Measurements from ENCODE around the gene FAM222A.

The FAM222A gene

GRCh38 chr12:109720152-109720856 lies 6.7 kb downstream of the FAM222A start:
- no peaks in the 10 kb centered on the region for H3K27me3 ChIP-seq (ENCODE audit: low read depth, low read length)
- no peak overlapping the region for H3K9ac ChIP-seq (ENCODE audit: low read length)
- H3K27ac ChIP-seq (ENCODE audit: low read length) = no peak overlapping the region

GRCh38 chr12:109720857-109721189 lies 7.2 kb downstream of the FAM222A start:
- no peak overlapping the region for H3K4me2 ChIP-seq (ENCODE audit: low read length)
- H3K79me2 ChIP-seq (ENCODE audit: low read length) = no peaks in the 10 kb centered on the region
- H3K4me3 ChIP-seq (ENCODE audit: low read length) = no peak overlapping the region
- no peak overlapping the region for H2AFZ ChIP-seq (ENCODE audit: low read depth, low read length)
- peaks cover 3% of the 10 kb centered on the region; the same call in 1 of the 2 replicates for H4K20me1 ChIP-seq (ENCODE audit: insufficient read depth, low read length)
- H3K4me1 ChIP-seq (ENCODE audit: low read length) = no peaks in the 10 kb centered on the region
- no peaks in the 10 kb centered on the region for H3K27me3 ChIP-seq (ENCODE audit: low read depth, low read length)
- no peak overlapping the region for H3K27ac ChIP-seq (ENCODE audit: low read length)
- no peaks in the 10 kb centered on the region for H3K9me3 ChIP-seq (ENCODE audit: insufficient read depth, low read length)
- no peaks in the 10 kb centered on the region for H3K36me3 ChIP-seq (replicated peaks; ENCODE audit: low read depth, low read length)
- TF ChIP-seq CTCF (IDR thresholded peaks at IDR 0.05; ENCODE audit: low read depth, low read length) (no peak), EZH2phosphoT487 (IDR thresholded peaks at IDR 0.05; ENCODE audit: low read depth) (no peak)
- no peak overlapping the region for H3K9ac ChIP-seq (ENCODE audit: low read length)

More at GRCh38 chr12:109720152-109720856, 6.7 kb downstream of the FAM222A start:
- Histone ChIP-seq H3K79me2 (ENCODE audit: low read length) (no peaks in the 10 kb centered on the region), H4K20me1 (ENCODE audit: insufficient read depth, low read length) (peaks cover 3% of the 10 kb centered on the region; the same call in 1 of the 2 replicates), H3K4me2 (ENCODE audit: low read length) (no peak overlapping the region), H3K9me3 (ENCODE audit: insufficient read depth, low read length) (no peaks in the 10 kb centered on the region), H3K4me1 (ENCODE audit: low read length) (no peaks in the 10 kb centered on the region), H3K4me3 (ENCODE audit: low read length) (no peak overlapping the region), H3K36me3 (replicated peaks; ENCODE audit: low read depth, low read length) (no peaks in the 10 kb centered on the region), H2AFZ (ENCODE audit: low read depth, low read length) (no peak overlapping the region)
- TF ChIP-seq EZH2phosphoT487 (IDR thresholded peaks at IDR 0.05; ENCODE audit: low read depth) (no peak), CTCF (IDR thresholded peaks at IDR 0.05; ENCODE audit: low read depth, low read length) (no peak)

GRCh38 chr12:109721276-109721675 lies 7.7 kb downstream of the FAM222A start:
- H4K20me1 ChIP-seq (ENCODE audit: insufficient read depth, low read length) = peaks cover 3% of the 10 kb centered on the region; the same call in 1 of the 2 replicates
- H3K9me3 ChIP-seq (ENCODE audit: insufficient read depth, low read length) = no peaks in the 10 kb centered on the region
- H3K27me3 ChIP-seq (ENCODE audit: low read depth, low read length) = no peaks in the 10 kb centered on the region
- H3K36me3 ChIP-seq (replicated peaks; ENCODE audit: low read depth, low read length) = no peaks in the 10 kb centered on the region
- no peak overlapping the region for H3K4me2 ChIP-seq (ENCODE audit: low read length)
- no peaks in the 10 kb centered on the region for H3K79me2 ChIP-seq (ENCODE audit: low read length)
- no peak overlapping the region for H3K4me3 ChIP-seq (ENCODE audit: low read length)
- no peaks in the 10 kb centered on the region for H3K4me1 ChIP-seq (ENCODE audit: low read length)
- H3K9ac ChIP-seq (ENCODE audit: low read length) = no peak overlapping the region
- TF ChIP-seq EZH2phosphoT487 (IDR thresholded peaks at IDR 0.05; ENCODE audit: low read depth) (no peak), CTCF (IDR thresholded peaks at IDR 0.05; ENCODE audit: low read depth, low read length) (no peak)
- no peak overlapping the region for H2AFZ ChIP-seq (ENCODE audit: low read depth, low read length)
- no peak overlapping the region for H3K27ac ChIP-seq (ENCODE audit: low read length)

GRCh38 chr12:109722022-109722720 lies 8.5 kb downstream of the FAM222A start:
- Histone ChIP-seq H2AFZ (ENCODE audit: low read depth, low read length) (no peak overlapping the region), H3K27ac (ENCODE audit: low read length) (no peak overlapping the region), H4K20me1 (ENCODE audit: insufficient read depth, low read length) (peaks cover 3% of the 10 kb centered on the region; the same call in 1 of the 2 replicates), H3K4me1 (ENCODE audit: low read length) (no peaks in the 10 kb centered on the region), H3K9ac (ENCODE audit: low read length) (no peak overlapping the region), H3K27me3 (ENCODE audit: low read depth, low read length) (no peaks in the 10 kb centered on the region), H3K36me3 (replicated peaks; ENCODE audit: low read depth, low read length) (no peaks in the 10 kb centered on the region), H3K79me2 (ENCODE audit: low read length) (no peaks in the 10 kb centered on the region), H3K9me3 (ENCODE audit: insufficient read depth, low read length) (no peaks in the 10 kb centered on the region), H3K4me3 (ENCODE audit: low read length) (no peak overlapping the region), H3K4me2 (ENCODE audit: low read length) (no peak overlapping the region)
- TF ChIP-seq CTCF (IDR thresholded peaks at IDR 0.05; ENCODE audit: low read depth, low read length) (no peak), EZH2phosphoT487 (IDR thresholded peaks at IDR 0.05; ENCODE audit: low read depth) (no peak)

Data from OCI-LY3 (cell line).